GM12865 (cell line): ENCODE measurements around the gene MTMR10.
A peak's percentile ranks its signal among the peaks of the same experiment; 100 is the strongest.

Experiments
- DNase-seq: peaks from one replicate; pipeline ENCODE4 v3.0.0; 2010; ENCODE audit warnings: low read depth
- H3K4me3 ChIP-seq: 2 replicates; pipeline ENCODE4 v1.5.1; 2011; ENCODE audit warnings: mild to moderate bottlenecking, low read depth, low read length, control low read depth
- TF ChIP-seq, protein P1 (sequence below): IDR thresholded peaks from 2 replicates; pipeline ENCODE4 v1.5.1; 2011; ENCODE audit warnings: low read length, control low read depth, low read depth, inconsistent platforms; ENCODE audit not compliant: insufficient read depth; ENCODE audit errors: missing control alignments

MTMR10 gene

DNA sequence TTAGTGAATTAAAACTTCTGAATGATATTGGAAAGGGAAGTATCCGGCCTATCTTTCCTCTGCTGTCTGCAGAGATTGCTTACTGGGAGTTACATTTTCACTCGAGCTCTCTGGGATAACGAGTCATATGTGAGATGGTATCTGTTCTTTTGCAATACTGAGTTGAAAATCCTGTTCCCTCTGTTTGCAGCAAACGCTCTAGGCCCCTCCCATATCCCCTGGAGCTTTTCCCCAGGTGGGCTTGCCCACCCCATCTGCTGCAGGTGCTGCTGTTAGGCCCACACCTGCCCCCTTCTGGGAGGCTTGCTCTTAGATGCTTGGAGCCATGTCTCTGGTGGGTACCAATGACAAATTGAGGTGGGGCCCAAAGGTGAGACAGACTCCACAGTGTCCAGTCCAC, 42.7 kb upstream of the MTMR10 start:
- no peak overlapping the region for H3K4me3 ChIP-seq
- no peak for DNase-seq
- TF ChIP-seq, protein P1, sequence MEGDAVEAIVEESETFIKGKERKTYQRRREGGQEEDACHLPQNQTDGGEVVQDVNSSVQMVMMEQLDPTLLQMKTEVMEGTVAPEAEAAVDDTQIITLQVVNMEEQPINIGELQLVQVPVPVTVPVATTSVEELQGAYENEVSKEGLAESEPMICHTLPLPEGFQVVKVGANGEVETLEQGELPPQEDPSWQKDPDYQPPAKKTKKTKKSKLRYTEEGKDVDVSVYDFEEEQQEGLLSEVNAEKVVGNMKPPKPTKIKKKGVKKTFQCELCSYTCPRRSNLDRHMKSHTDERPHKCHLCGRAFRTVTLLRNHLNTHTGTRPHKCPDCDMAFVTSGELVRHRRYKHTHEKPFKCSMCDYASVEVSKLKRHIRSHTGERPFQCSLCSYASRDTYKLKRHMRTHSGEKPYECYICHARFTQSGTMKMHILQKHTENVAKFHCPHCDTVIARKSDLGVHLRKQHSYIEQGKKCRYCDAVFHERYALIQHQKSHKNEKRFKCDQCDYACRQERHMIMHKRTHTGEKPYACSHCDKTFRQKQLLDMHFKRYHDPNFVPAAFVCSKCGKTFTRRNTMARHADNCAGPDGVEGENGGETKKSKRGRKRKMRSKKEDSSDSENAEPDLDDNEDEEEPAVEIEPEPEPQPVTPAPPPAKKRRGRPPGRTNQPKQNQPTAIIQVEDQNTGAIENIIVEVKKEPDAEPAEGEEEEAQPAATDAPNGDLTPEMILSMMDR = no peak

DNA sequence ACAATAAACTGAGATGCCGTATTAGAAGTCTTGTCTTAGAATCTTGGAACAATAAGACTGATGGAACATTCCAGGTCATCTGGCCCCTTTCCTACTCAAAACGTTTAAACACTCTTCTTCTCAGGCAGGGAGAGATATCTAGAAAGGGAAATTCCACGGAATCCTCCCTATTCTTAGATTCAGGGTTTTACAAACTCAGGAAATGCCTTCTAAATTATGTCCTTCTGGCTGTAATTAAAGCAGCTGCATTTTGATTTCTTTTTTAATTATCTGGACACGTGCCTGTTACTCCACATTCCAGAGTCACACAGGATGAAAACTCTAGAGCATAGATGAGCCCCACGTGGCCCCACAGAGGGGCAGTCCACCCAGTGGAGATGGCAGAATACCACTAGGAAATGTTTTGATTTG, 41.5 kb upstream of the MTMR10 start:
- TF ChIP-seq, protein P1 = no peak
- no peak overlapping the region for H3K4me3 ChIP-seq
- no peak for DNase-seq

DNA sequence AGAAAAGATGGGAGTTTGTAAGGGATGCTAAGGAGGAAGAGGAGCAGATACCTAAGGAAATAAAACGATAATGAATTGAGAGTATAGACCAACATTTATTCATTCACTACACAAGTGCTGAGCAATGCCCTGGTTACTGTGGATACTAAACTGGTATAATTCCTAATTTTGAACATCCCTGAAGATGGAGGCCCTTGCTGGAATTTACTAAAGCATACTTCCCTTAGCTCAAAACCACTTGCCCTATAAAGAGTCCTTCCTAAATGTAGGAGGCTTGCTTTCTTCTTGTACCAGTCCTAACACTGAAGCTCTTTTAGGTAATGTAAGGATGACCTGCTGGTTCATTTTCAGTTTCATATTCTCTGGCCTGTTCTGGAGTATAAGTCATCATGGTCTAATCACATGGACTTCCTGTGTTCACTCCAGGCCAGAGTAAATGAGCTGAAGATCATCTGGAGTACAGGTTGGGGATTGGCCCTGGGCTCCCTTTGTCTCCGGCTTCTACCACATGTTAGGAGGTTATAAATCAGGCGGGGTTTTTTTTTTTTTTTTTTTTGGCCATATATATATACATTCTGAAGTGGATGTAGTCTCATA, 40.1 kb upstream of the MTMR10 start:
- peak; percentile 74 for DNase-seq
- TF ChIP-seq, protein P1 = no peak

DNA sequence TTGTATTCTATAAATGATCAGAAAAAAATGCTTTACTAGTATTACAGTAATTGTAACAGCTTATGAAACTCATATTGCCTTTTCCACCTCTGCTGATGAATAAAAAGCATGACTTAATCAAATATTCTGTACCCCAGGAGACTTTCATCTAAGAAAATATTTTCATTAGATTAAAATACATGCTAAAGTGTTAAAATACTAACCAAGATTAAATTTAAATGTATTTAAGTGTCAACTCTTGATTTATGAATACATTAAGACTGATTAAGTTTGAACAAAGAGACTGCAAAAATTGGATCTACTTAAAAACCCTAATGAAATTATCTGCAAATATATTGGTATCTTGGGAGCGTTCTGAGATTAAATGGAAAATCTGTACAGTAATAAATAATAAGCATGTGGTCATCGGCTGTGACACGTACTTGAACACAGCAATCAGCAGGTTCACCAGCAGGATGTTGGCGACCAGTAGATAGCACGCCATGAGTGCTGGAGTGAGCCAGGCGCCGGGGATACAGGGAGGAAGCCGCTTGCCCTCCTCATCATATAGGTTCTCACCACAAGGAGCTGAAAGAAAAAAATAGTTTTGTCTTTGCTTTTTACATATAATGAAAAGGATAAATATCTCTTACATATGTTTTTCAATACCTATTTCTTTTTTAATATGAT, 36.6 kb upstream of the MTMR10 start:
- no peak for DNase-seq
- TF ChIP-seq, protein P1 = no peak
- no peak overlapping the region for H3K4me3 ChIP-seq

More for the DNA sequence above, 40.1 kb upstream of the MTMR10 start:
- no peak overlapping the region for H3K4me3 ChIP-seq

DNA sequence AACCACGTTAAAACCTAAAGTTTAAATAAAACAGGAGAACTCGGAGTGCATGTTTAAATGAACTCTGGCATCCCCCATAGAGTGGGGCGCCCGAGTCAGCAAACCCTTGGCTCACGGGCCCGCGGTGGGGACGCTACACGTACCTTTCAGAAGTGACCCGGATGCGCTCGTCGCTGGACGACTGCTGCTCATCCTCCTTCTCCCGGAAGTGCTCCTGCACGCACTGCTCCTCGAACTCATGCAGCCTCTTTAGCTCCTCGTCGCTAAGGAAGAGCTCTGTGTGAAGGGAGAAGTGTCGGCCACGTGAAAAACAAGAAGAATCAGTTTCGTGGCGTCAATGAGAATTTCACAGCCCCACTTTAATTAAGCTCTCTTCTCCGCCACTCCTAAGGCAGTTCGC, 34.6 kb upstream of the MTMR10 start:
- TF ChIP-seq, protein P1 = no peak
- no peak overlapping the region for H3K4me3 ChIP-seq
- DNase-seq = no peak

DNA sequence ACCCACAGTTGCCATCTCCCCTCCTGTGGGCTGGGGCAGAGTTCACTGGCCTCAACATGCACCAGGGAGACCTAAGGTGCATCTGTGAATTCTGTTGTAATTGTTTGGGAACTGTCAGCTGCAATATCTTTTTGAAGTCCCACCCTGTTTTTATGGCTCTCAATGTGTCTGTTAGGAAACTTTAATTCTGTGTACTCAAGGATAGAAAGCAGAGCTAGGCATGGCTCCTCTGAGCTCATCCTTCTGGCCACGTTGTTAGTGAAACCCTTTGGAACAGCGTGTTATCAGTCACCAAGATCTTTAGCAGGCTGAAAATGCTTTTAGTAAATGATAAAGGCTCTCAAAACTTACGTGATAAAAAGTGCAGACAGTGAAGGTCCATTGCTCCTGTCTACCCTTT, 33.6 kb upstream of the MTMR10 start:
- DNase-seq = no peak
- no peak overlapping the region for H3K4me3 ChIP-seq
- TF ChIP-seq, protein P1 = no peak

DNA sequence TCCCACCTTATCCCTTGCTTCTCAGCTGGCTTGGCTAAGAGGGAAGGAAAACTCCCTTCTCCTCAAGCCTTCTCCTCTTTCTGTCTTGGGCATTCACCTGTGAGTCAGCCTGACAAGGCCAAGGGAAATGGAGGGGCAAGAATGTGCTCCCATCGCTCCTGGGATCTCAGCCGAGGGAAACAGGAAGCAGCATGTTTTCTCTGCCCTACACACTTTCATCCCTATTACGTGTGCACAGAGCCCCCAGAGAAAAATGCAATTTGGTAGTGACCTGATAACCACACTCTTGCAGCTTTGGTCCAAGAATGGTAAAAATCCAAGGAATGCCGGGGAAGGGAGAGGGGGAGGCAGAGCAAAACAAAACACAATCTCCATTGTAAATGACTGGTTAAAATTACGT, 32.9 kb upstream of the MTMR10 start:
- H3K4me3 ChIP-seq = no peak overlapping the region
- no peak for DNase-seq
- TF ChIP-seq, protein P1 = no peak
